ENCODE data around the gene SRGAP2B.
"Not testable (repeated sequence)": the region's sequence is repeated elsewhere in the genome, so short reads cannot be mapped to it uniquely, and the experiment has no call there.

DNA sequence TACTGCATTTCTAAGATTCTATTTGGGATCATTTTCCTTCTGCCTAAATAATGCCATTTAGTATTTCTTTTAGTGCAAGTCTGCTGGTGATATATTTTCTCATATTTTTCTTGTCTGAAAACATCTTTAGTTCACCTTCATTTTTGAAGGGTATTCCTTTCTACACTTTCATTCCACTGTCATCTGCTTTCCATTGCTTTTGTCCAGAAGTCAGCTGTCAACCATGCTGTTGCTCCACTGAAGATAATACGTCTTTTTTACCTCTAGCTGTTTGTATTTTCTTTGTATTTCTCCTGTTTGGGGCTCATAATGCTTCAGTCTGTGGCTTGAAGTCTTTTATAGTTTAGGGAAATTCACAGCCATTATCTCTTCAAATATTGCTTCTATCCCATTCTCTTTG, 167.8 kb downstream of the SRGAP2B start:
- TF ChIP-seq, protein P1, sequence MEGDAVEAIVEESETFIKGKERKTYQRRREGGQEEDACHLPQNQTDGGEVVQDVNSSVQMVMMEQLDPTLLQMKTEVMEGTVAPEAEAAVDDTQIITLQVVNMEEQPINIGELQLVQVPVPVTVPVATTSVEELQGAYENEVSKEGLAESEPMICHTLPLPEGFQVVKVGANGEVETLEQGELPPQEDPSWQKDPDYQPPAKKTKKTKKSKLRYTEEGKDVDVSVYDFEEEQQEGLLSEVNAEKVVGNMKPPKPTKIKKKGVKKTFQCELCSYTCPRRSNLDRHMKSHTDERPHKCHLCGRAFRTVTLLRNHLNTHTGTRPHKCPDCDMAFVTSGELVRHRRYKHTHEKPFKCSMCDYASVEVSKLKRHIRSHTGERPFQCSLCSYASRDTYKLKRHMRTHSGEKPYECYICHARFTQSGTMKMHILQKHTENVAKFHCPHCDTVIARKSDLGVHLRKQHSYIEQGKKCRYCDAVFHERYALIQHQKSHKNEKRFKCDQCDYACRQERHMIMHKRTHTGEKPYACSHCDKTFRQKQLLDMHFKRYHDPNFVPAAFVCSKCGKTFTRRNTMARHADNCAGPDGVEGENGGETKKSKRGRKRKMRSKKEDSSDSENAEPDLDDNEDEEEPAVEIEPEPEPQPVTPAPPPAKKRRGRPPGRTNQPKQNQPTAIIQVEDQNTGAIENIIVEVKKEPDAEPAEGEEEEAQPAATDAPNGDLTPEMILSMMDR (IDR thresholded peaks at IDR 0.05): not testable (repeated sequence)
- TF ChIP-seq ZFX (IDR thresholded peaks at IDR 0.05; ENCODE audit: borderline replicate concordance): not testable (repeated sequence)

Measured in 22Rv1 (cell line).